Bronchial epithelial cell (primary cell): Measurements from ENCODE around the gene NR4A3. TPM values are rescaled to one million over a fixed set of nuclear protein-coding genes. Genes with fewer than 3 reads are reported as not detected.

Experiments used
- DNase-seq: peaks from one replicate; pipeline ENCODE4 v3.0.0-alpha.2; 2010; ENCODE audit warnings: low read depth
- FAIRE-seq: peaks from 2 replicates; lab custom pipeline; 2011; peaks lifted over from hg19 to GRCh38; lab: Jason Lieb, UNC
- H3K27me3 ChIP-seq: 2 replicates; pipeline ENCODE4 v1.5.1; 2011; ENCODE audit warnings: low read length; ENCODE audit not compliant: control insufficient read depth, insufficient read depth
- H3K36me3 ChIP-seq: 2 replicates; pipeline ENCODE4 v1.5.1; 2011; ENCODE audit warnings: low read length; ENCODE audit not compliant: control insufficient read depth, insufficient read depth
- H3K4me3 ChIP-seq: 2 replicates; pipeline ENCODE4 v1.5.1; 2011; ENCODE audit warnings: mild to moderate bottlenecking, low read depth, low read length, control low read depth
- CTCF ChIP-seq: IDR thresholded peaks from 2 replicates; pipeline ENCODE4 v1.5.1; 2011; ENCODE audit warnings: mild to moderate bottlenecking, moderate library complexity, low read length, control low read depth, inconsistent platforms; ENCODE audit not compliant: insufficient read depth, severe bottlenecking
- total RNA-seq: library from RNA; depleted of rRNA; stranded (reverse); fragments of >200 nt; gene quantifications from 2 replicates; pipeline ENCODE4 v1.2.1, GENCODE V29; 2014

The NR4A3 gene
- total RNA-seq, 1 donor from 2014 or later: not detected

GRCh38 chr9:99863955-99864354 lies 42.3 kb downstream of the NR4A3 start:
- H3K4me3 ChIP-seq: no peak overlapping the region
- no peak for FAIRE-seq
- no peaks in the 10 kb centered on the region for H3K36me3 ChIP-seq
- DNase-seq: no peak
- TF ChIP-seq CTCF: no peak
- H3K27me3 ChIP-seq: no peaks in the 10 kb centered on the region

- no peaks in the 10 kb centered on the region for H3K27me3 ChIP-seq
- no peak overlapping the region for H3K4me3 ChIP-seq
- DNase-seq (no peak), FAIRE-seq (no peak)
- no peaks in the 10 kb centered on the region for H3K36me3 ChIP-seq
- no peak for TF ChIP-seq CTCF
These were observed 44.7 kb downstream of the NR4A3 start for GRCh38 chr9:99866398-99866797.

GRCh38 chr9:99867536-99867935 lies 45.9 kb downstream of the NR4A3 start:
- TF ChIP-seq CTCF: no peak
- FAIRE-seq (no peak), DNase-seq (peak; percentile 37)
- Histone ChIP-seq H3K4me3 (no peak overlapping the region), H3K36me3 (no peaks in the 10 kb centered on the region), H3K27me3 (no peaks in the 10 kb centered on the region)

- FAIRE-seq: no peak
- no peak for TF ChIP-seq CTCF
These were observed 46.3 kb downstream of the NR4A3 start for GRCh38 chr9:99867968-99868367.

GRCh38 chr9:99868845-99869244 lies 47.2 kb downstream of the NR4A3 start:
- Histone ChIP-seq H3K4me3 (no peak overlapping the region), H3K36me3 (no peaks in the 10 kb centered on the region), H3K27me3 (no peaks in the 10 kb centered on the region)
- TF ChIP-seq CTCF: no peak
- FAIRE-seq (no peak), DNase-seq (no peak)

More at GRCh38 chr9:99867968-99868367, 46.3 kb downstream of the NR4A3 start:
- H3K4me3 ChIP-seq: no peak overlapping the region
- no peak for DNase-seq
- H3K36me3 ChIP-seq: no peaks in the 10 kb centered on the region
- H3K27me3 ChIP-seq: no peaks in the 10 kb centered on the region

- no peak for FAIRE-seq
- no peak overlapping the region for H3K4me3 ChIP-seq
- no peaks in the 10 kb centered on the region for H3K27me3 ChIP-seq
- no peak for DNase-seq
- no peak for TF ChIP-seq CTCF
- no peaks in the 10 kb centered on the region for H3K36me3 ChIP-seq
These were observed 48.4 kb downstream of the NR4A3 start for GRCh38 chr9:99870126-99870525.
